NCI-H1436 (cell line): ENCODE data around the gene ADGRD1.
"Not testable (repeated sequence)": the region's sequence is repeated elsewhere in the genome, so short reads cannot be mapped to it uniquely, and the experiment has no call there.

Source experiments
- DNase-seq: peaks from one replicate; lab custom pipeline; 2025; lab: John Stamatoyannopoulos, UW

Gene ADGRD1

GRCh38 chr12:130987151-130987931 lies 33.6 kb downstream of the ADGRD1 start:
- DNase-seq = no peak

- DNase-seq = no peak
These were observed 34.6 kb downstream of the ADGRD1 start for GRCh38 chr12:130988261-130988660.

GRCh38 chr12:130988751-130989150 lies 35.0 kb downstream of the ADGRD1 start:
- DNase-seq = no peak

- DNase-seq = no peak
These were observed 35.7 kb downstream of the ADGRD1 start for GRCh38 chr12:130989391-130989790.

GRCh38 chr12:130990034-130990433 lies 36.3 kb downstream of the ADGRD1 start:
- no peak for DNase-seq

- no peak for DNase-seq
These were observed 38.7 kb downstream of the ADGRD1 start for GRCh38 chr12:130992448-130992847.

GRCh38 chr12:130992979-130993538 lies 39.4 kb downstream of the ADGRD1 start:
- DNase-seq = no peak

GRCh38 chr12:130993759-130994670 lies 40.3 kb downstream of the ADGRD1 start:
- no peak for DNase-seq

GRCh38 chr12:130994821-130995375 lies 41.2 kb downstream of the ADGRD1 start:
- DNase-seq = no peak

- not testable (repeated sequence) for DNase-seq
These were observed 41.8 kb downstream of the ADGRD1 start for GRCh38 chr12:130995386-130995969.

GRCh38 chr12:130998136-130998535 lies 44.4 kb downstream of the ADGRD1 start:
- DNase-seq = no peak

- DNase-seq = no peak
These were observed 46.3 kb downstream of the ADGRD1 start for GRCh38 chr12:131000000-131000486.

- DNase-seq = no peak
These were observed 47.8 kb downstream of the ADGRD1 start for GRCh38 chr12:131001493-131001892.

- DNase-seq = no peak
These were observed 48.5 kb downstream of the ADGRD1 start for GRCh38 chr12:131002216-131002631.

- no peak for DNase-seq
These were observed 49.5 kb downstream of the ADGRD1 start for GRCh38 chr12:131003036-131003715.

- DNase-seq = no peak
These were observed 50.0 kb downstream of the ADGRD1 start for GRCh38 chr12:131003716-131004045.

GRCh38 chr12:131004166-131004565 lies 50.5 kb downstream of the ADGRD1 start:
- DNase-seq = no peak

- no peak for DNase-seq
These were observed 51.7 kb downstream of the ADGRD1 start for GRCh38 chr12:131005161-131006035.

GRCh38 chr12:131006036-131006735 lies 52.5 kb downstream of the ADGRD1 start:
- no peak for DNase-seq
